H9 (cell line): ENCODE measurements around the gene PPAN. TPM values are rescaled to one million over a fixed set of nuclear protein-coding genes. Genes with fewer than 3 reads are reported as not detected.

Source experiments
- DNase-seq: peaks from one replicate; pipeline ENCODE4 v3.0.0-alpha.2; 2017
- H2AFZ ChIP-seq: one replicate; pipeline ENCODE4 v1.6.1; 2013; ENCODE audit warnings: mild to moderate bottlenecking, low read length, control low read depth, moderate library complexity
- H2AK5ac ChIP-seq: 2 replicates; pipeline ENCODE4 v1.6.1; 2013; ENCODE audit warnings: low read length, control low read depth, mixed read lengths; ENCODE audit not compliant: insufficient read length
- H2BK120ac ChIP-seq: one replicate; pipeline ENCODE4 v1.6.1; 2013; ENCODE audit warnings: low read depth, mild to moderate bottlenecking, low read length, control low read depth, inconsistent platforms; ENCODE audit not compliant: poor library complexity, severe bottlenecking
- H2BK12ac ChIP-seq: 2 replicates; pipeline ENCODE4 v1.6.1; 2013; ENCODE audit warnings: low read length, control low read depth, mixed read lengths, low read depth; ENCODE audit not compliant: insufficient read length
- H2BK15ac ChIP-seq: 2 replicates; pipeline ENCODE4 v1.6.1; 2013; ENCODE audit warnings: low read depth, low read length, control low read depth
- H2BK20ac ChIP-seq: one replicate; pipeline ENCODE4 v1.6.1; 2013; ENCODE audit warnings: low read depth, mild to moderate bottlenecking, low read length, control low read depth, inconsistent platforms; ENCODE audit not compliant: poor library complexity, severe bottlenecking
- H2BK5ac ChIP-seq: 2 replicates; pipeline ENCODE4 v1.6.1; 2013; ENCODE audit warnings: low read length, control low read depth, mixed read lengths; ENCODE audit not compliant: insufficient read length
- H3K14ac ChIP-seq: 2 replicates; pipeline ENCODE4 v1.6.1; 2013; ENCODE audit warnings: low read length, control low read depth; ENCODE audit not compliant: insufficient read depth
- H3K18ac ChIP-seq: 2 replicates; pipeline ENCODE4 v1.6.1; 2013; ENCODE audit warnings: low read depth, mild to moderate bottlenecking, mixed read lengths, low read length, control low read depth; ENCODE audit not compliant: insufficient read length
- H3K23ac ChIP-seq: 2 replicates; pipeline ENCODE4 v1.6.1; 2013; ENCODE audit warnings: low read length, control low read depth, mixed read lengths, low read depth; ENCODE audit not compliant: insufficient read length
- H3K23me2 ChIP-seq: 2 replicates; pipeline ENCODE4 v1.6.1; 2013; ENCODE audit warnings: low read depth, mild to moderate bottlenecking, mixed read lengths, low read length, control low read depth; ENCODE audit not compliant: insufficient read length, poor library complexity, severe bottlenecking
- H3K27ac ChIP-seq: 2 replicates; pipeline ENCODE4 v1.5.1; 2013; ENCODE audit warnings: low read length, control low read depth, mixed read lengths, low read depth; ENCODE audit not compliant: insufficient read length
- H3K27me3 ChIP-seq: 2 replicates; pipeline ENCODE4 v1.6.1; 2013; ENCODE audit warnings: low read length, control low read depth, inconsistent platforms; ENCODE audit not compliant: insufficient read depth
- H3K4ac ChIP-seq: 2 replicates; pipeline ENCODE4 v1.6.1; 2013; ENCODE audit warnings: low read depth, mild to moderate bottlenecking, control low read depth, inconsistent platforms, low read length, moderate library complexity
- H3K4me1 ChIP-seq: 2 replicates; pipeline ENCODE4 v1.6.1; 2013; ENCODE audit warnings: low read length, control low read depth, inconsistent platforms; ENCODE audit not compliant: insufficient read depth
- H3K4me2 ChIP-seq: 2 replicates; pipeline ENCODE4 v1.6.1; 2013; ENCODE audit warnings: low read length, control low read depth, mixed read lengths; ENCODE audit not compliant: insufficient read length, insufficient read depth
- H3K56ac ChIP-seq: 2 replicates; pipeline ENCODE4 v1.6.1; 2013; ENCODE audit warnings: low read depth, mild to moderate bottlenecking, mixed read lengths, low read length, control low read depth; ENCODE audit not compliant: insufficient read length
- H3K79me1 ChIP-seq: 2 replicates; pipeline ENCODE4 v1.6.1; 2013; ENCODE audit warnings: low read depth, mild to moderate bottlenecking, moderate library complexity, low read length, control low read depth, inconsistent platforms; ENCODE audit not compliant: insufficient read depth, poor library complexity, severe bottlenecking
- H3K79me2 ChIP-seq: 2 replicates; pipeline ENCODE4 v1.6.1; 2013; ENCODE audit warnings: low read length, control low read depth, inconsistent platforms; ENCODE audit not compliant: insufficient read depth
- H3K9ac ChIP-seq: 2 replicates; pipeline ENCODE4 v1.6.1; 2013; ENCODE audit warnings: low read length, control low read depth, mixed read lengths; ENCODE audit not compliant: insufficient read length; ENCODE audit errors: extremely low read depth
- H3K9me3 ChIP-seq: one replicate; pipeline ENCODE4 v1.6.1; 2013; ENCODE audit warnings: low read depth, low read length, inconsistent platforms; ENCODE audit not compliant: control insufficient read depth
- H3T11ph ChIP-seq: one replicate; pipeline ENCODE4 v1.6.1; 2013; ENCODE audit warnings: mild to moderate bottlenecking, low read length, control low read depth, inconsistent platforms
- H4K20me1 ChIP-seq: one replicate; pipeline ENCODE4 v1.6.1; 2013; ENCODE audit not compliant: control insufficient read depth, insufficient read length, insufficient read depth
- H4K5ac ChIP-seq: 2 replicates; pipeline ENCODE4 v1.6.1; 2013; ENCODE audit warnings: low read depth, mild to moderate bottlenecking, mixed read lengths, low read length, control low read depth; ENCODE audit not compliant: insufficient read length
- H4K8ac ChIP-seq: replicated peaks from 2 replicates; pipeline ENCODE4 v1.6.1; 2013; ENCODE audit warnings: low read length, control low read depth, mixed read lengths, low read depth; ENCODE audit not compliant: insufficient read length
- H4K91ac ChIP-seq: 2 replicates; pipeline ENCODE4 v1.6.1; 2013; ENCODE audit warnings: low read depth, mild to moderate bottlenecking, moderate library complexity, mixed read lengths, low read length, control low read depth; ENCODE audit not compliant: insufficient read length
- H3K27ac Mint-ChIP-seq, 3 experiments: 2 replicates in 2 of 3; 3 replicates in 1 of 3; pipeline ENCODE4 v1.8.0; 2020 to 2021; ENCODE audit warnings: mixed read lengths in 3 of 3, mild to moderate bottlenecking in 1 of 3, moderate library complexity in 1 of 3
- H3K27me3 Mint-ChIP-seq: 2 replicates; pipeline ENCODE4 v1.8.0; 2021; ENCODE audit warnings: low read depth, mild to moderate bottlenecking, moderate library complexity, mixed read lengths
- H3K36me3 Mint-ChIP-seq, 3 experiments: 2 replicates in 2 of 3; 3 replicates in 1 of 3; pipeline ENCODE4 v1.8.0; 2020 to 2021; ENCODE audit warnings: low read depth in 3 of 3, mixed read lengths in 3 of 3; ENCODE audit not compliant: insufficient read depth in 1 of 3
- H3K4me1 Mint-ChIP-seq, 2 experiments: 2 replicates each; pipeline ENCODE4 v1.8.0; 2020; ENCODE audit warnings: mixed read lengths in 2 of 2
- H3K4me3 Mint-ChIP-seq, 2 experiments: 2 replicates in 1 of 2; 3 replicates in 1 of 2; pipeline ENCODE4 v1.8.0; 2020 to 2021; ENCODE audit warnings: mild to moderate bottlenecking in 2 of 2, mixed read lengths in 2 of 2, moderate library complexity in 1 of 2
- H3K9me3 Mint-ChIP-seq, 2 experiments: 2 replicates in 1 of 2; 3 replicates in 1 of 2; pipeline ENCODE4 v1.8.0; 2020; ENCODE audit warnings: mild to moderate bottlenecking in 2 of 2, mixed read lengths in 2 of 2, moderate library complexity in 1 of 2
- WGBS: extraction: QIAGEN DNeasy Blood & Tissue Kit; methylation state at CpG from one replicate; pipeline ENCODE4 v1.1.7; 2013; ENCODE audit warnings: missing lambda C conversion rate, low lambda C conversion rate, mixed read lengths; ENCODE audit not compliant: insufficient read length; ENCODE audit errors: extremely low coverage; 5-methylcytosine and 5-hydroxymethylcytosine counted together
- total RNA-seq: library from RNA; stranded (reverse); gene quantifications from 2 replicates; pipeline ENCODE4 v1.2.1, GENCODE V29; 2021
- TF ChIP-seq, protein P1 (sequence below): fragments of 200-600 bp; sonication (generic); conservative IDR thresholded peaks from 3 replicates; pipeline ENCODE4 v1.8.0; 2021; ENCODE audit warnings: antibody characterized with exemption, mild to moderate bottlenecking

Gene PPAN
- total RNA-seq, 1 experiment from 2014 or later = 157 TPM

- Histone ChIP-seq H3K79me1 (no peaks in the 10 kb centered on the region), H2BK20ac (no peak overlapping the region), H2BK5ac (no peak overlapping the region), H4K5ac (no peak overlapping the region), H4K91ac (no peak overlapping the region), H3K27me3 (no peaks in the 10 kb centered on the region), H2BK15ac (no peak overlapping the region), H2BK120ac (no peak overlapping the region), H3K4me1 (no peaks in the 10 kb centered on the region), H3T11ph (no peak overlapping the region), H3K27ac (no peak overlapping the region), H3K23me2 (no peaks in the 10 kb centered on the region), H3K56ac (no peak overlapping the region), H3K23ac (no peak overlapping the region), H2AK5ac (no peak overlapping the region), H3K79me2 (0 out of 2 replicates have a peak, but pooled peaks cover 2% of the 10 kb centered on the region), H4K20me1 (no peaks in the 10 kb centered on the region), H3K4ac (no peak overlapping the region), H3K9ac (no peak overlapping the region), H3K14ac (no peak overlapping the region), H3K4me2 (no peak overlapping the region), H4K8ac (no peak overlapping the region), H2AFZ (no peak overlapping the region), H2BK12ac (no peak overlapping the region), H3K9me3 (no peaks in the 10 kb centered on the region), H3K18ac (no peak overlapping the region)
- H3K4me3 Mint-ChIP-seq = no peak overlapping the region
- H3K9me3 Mint-ChIP-seq = no peaks in the 10 kb centered on the region
- DNase-seq = no peak
- peaks cover 55 to 96% (median 82%) of the 10 kb centered on the region in 3 experiments; a peak in 6 of 7 replicates for H3K36me3 Mint-ChIP-seq
- no CpG with 5 or more reads among the region's 10 CpGs for WGBS
- H3K27ac Mint-ChIP-seq = no peak overlapping the region
- H3K4me1 Mint-ChIP-seq = no peaks in the 10 kb centered on the region
- no peaks in the 10 kb centered on the region; the same call in 1 of the 2 replicates for H3K27me3 Mint-ChIP-seq
- TF ChIP-seq, protein P1, sequence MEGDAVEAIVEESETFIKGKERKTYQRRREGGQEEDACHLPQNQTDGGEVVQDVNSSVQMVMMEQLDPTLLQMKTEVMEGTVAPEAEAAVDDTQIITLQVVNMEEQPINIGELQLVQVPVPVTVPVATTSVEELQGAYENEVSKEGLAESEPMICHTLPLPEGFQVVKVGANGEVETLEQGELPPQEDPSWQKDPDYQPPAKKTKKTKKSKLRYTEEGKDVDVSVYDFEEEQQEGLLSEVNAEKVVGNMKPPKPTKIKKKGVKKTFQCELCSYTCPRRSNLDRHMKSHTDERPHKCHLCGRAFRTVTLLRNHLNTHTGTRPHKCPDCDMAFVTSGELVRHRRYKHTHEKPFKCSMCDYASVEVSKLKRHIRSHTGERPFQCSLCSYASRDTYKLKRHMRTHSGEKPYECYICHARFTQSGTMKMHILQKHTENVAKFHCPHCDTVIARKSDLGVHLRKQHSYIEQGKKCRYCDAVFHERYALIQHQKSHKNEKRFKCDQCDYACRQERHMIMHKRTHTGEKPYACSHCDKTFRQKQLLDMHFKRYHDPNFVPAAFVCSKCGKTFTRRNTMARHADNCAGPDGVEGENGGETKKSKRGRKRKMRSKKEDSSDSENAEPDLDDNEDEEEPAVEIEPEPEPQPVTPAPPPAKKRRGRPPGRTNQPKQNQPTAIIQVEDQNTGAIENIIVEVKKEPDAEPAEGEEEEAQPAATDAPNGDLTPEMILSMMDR = no peak
Measured at GRCh38 chr19:10144361-10144760, 38.2 kb downstream of the PPAN start.
